Central memory CD8-positive, alpha-beta T cell (primary cell): ENCODE results near the gene SLC39A9.
"Not testable (repeated sequence)": the region's sequence is repeated elsewhere in the genome, so short reads cannot be mapped to it uniquely, and the experiment has no call there.

Source experiments
- ATAC-seq: fragments of 150-1000 bp; cut with Tn5 transposase; replicated peaks from 2 replicates; pipeline ENCODE4 v1.10.0; 2022; ENCODE audit warnings: mild to moderate bottlenecking, moderate FRiP score, moderate number of reproducible peaks; ENCODE audit not compliant: poor library complexity, severe bottlenecking; ENCODE audit errors: extremely low read depth
- DNase-seq, 2 donors: peaks; one replicate each; pipeline ENCODE4 v3.0.0; 2021; ENCODE audit warnings: low spot score in 2 of 2
- H3K27ac Mint-ChIP-seq: one replicate; pipeline ENCODE4 v1.8.0; 2022; ENCODE audit warnings: low read depth, mild to moderate bottlenecking, moderate library complexity, mixed read lengths
- H3K27me3 Mint-ChIP-seq: one replicate; pipeline ENCODE4 v1.8.0; 2022; ENCODE audit warnings: mixed read lengths
- H3K36me3 Mint-ChIP-seq: one replicate; pipeline ENCODE4 v1.8.0; 2022; ENCODE audit warnings: mild to moderate bottlenecking, moderate library complexity, mixed read lengths; ENCODE audit not compliant: insufficient read depth
- H3K4me1 Mint-ChIP-seq: one replicate; pipeline ENCODE4 v1.8.0; 2022; ENCODE audit warnings: mixed read lengths
- H3K4me3 Mint-ChIP-seq: one replicate; pipeline ENCODE4 v1.8.0; 2022; ENCODE audit warnings: mild to moderate bottlenecking, moderate library complexity, mixed read lengths
- H3K9me3 Mint-ChIP-seq: one replicate; pipeline ENCODE4 v1.8.0; 2022; ENCODE audit warnings: mixed read lengths

Gene SLC39A9

DNA sequence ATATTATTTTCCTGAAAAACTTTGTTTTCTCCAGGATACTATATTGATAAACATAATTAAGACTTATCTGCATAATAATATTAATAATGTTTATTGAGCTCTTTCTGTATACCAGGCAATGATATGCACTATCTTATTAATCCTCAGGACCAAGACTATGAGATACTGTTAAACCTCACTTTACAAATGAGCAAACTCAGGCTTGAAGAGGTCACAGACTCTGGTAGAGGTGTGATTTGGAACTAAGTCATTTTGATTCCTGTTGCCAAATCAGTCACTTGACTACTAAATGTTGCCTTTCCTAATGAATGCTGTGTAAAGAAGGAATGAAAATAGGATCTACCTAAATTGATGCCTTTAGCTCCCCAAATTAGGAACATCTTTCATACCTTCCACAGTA, 7.3 kb downstream of the SLC39A9 start:
- H3K27me3 Mint-ChIP-seq, result no peaks in the 10 kb centered on the region
- H3K36me3 Mint-ChIP-seq, result peaks cover 4% of the 10 kb centered on the region
- ATAC-seq (no peak), DNase-seq (no peak)
- no peak overlapping the region for H3K27ac Mint-ChIP-seq
- H3K9me3 Mint-ChIP-seq, result no peaks in the 10 kb centered on the region
- no peak overlapping the region for H3K4me3 Mint-ChIP-seq
- H3K4me1 Mint-ChIP-seq, result peaks cover 34% of the 10 kb centered on the region

DNA sequence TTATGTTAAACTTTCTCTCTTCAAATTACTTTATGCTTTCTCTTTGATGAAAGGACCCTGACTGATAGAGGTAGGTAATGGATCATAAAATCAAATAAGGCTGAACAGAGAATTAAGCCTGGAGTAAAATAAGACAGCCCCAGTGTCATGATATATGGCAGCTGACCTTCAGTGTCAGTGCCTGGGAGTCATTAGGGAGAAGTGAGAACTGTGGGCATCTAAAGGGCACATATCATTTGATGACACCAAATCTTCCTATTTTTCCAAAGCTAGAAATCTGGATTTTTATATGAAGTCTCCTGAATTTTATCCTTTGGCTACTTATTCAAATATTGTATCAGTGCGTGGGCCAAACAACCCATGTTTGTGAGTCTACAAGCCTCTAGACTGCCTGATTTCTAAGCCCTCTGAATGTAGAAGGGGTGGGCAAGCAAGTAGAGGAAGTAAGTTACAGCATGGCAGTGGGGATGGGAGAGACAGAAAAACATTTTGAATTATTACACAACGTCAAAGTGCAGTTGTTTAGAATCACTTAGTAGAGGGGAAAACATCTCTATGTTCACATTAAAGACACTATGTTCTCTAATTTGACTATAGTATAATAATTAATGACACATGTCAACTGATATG, 10.0 kb downstream of the SLC39A9 start:
- peaks cover 4% of the 10 kb centered on the region for H3K36me3 Mint-ChIP-seq
- no peaks in the 10 kb centered on the region for H3K9me3 Mint-ChIP-seq
- H3K27ac Mint-ChIP-seq, result peak overlapping the region; percentile 69
- H3K4me1 Mint-ChIP-seq, result peaks cover 30% of the 10 kb centered on the region
- no peaks in the 10 kb centered on the region for H3K27me3 Mint-ChIP-seq
- DNase-seq, result no peak
- no peak for ATAC-seq
- H3K4me3 Mint-ChIP-seq, result no peak overlapping the region

DNA sequence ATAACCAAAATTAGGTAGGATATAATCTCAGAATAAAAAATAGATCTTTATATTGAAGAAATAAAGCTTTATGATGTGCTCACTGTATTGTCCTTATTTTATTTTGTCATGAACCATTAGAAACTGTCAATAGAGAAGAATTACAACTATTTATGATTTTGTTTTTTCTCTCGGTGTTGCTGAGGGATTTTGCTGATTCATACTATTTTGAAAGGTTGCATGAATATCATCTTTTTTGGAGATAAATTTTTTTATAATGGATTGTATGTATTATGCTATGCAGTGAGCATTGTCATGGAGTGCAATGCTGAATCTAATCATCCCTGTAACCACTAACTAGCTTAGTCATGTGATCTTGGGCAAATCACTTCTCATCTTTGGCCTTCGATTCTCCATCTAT, 15.0 kb downstream of the SLC39A9 start:
- no peak overlapping the region for H3K27ac Mint-ChIP-seq
- no peak overlapping the region for H3K4me3 Mint-ChIP-seq
- H3K4me1 Mint-ChIP-seq, result peaks cover 27% of the 10 kb centered on the region
- no peak for ATAC-seq
- no peaks in the 10 kb centered on the region for H3K9me3 Mint-ChIP-seq
- DNase-seq, result no peak
- no peaks in the 10 kb centered on the region for H3K36me3 Mint-ChIP-seq
- no peaks in the 10 kb centered on the region for H3K27me3 Mint-ChIP-seq

DNA sequence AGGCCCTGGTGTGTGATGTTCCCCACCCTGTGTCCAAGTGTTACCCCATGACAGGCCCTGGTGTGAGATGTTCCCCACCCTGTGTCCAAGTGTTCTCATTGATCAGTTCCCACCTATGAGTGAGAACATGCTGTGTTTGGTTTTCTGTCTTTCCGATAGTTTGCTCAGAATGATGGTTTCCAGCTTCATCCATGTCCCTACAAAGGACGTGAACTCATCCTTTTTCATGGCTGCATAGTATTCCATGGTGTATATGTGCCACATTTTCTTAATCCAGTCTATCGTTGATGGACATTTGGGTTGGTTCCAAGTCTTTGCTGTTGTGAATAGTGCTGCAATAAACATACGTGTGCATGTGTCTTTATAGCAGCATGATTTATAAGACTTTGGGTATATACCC, 17.6 kb downstream of the SLC39A9 start:
- peaks cover 52% of the 10 kb centered on the region for H3K4me1 Mint-ChIP-seq
- not testable (repeated sequence) for H3K36me3 Mint-ChIP-seq, H3K4me3 Mint-ChIP-seq, ATAC-seq, H3K27me3 Mint-ChIP-seq, H3K27ac Mint-ChIP-seq, DNase-seq, H3K9me3 Mint-ChIP-seq

DNA sequence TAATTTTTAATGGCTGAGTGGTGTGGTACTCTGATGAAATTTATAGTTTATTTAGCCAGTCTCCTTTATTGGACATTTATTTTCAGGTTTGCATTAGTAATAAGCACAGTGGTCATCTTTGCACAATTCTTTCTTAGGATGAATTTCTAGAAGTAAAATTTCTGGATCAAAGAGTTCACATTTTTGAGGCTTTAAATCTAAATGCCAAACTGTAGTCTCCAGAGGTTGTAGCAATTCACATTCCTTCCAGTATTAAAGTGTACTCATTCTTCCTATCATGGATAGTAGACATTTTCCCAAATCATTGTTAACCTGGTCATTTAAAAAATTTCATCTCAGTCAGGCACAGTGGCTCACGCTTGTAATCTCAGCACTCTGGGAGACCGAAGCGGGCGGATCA, 24.8 kb downstream of the SLC39A9 start:
- peaks cover 22% of the 10 kb centered on the region for H3K36me3 Mint-ChIP-seq

DNA sequence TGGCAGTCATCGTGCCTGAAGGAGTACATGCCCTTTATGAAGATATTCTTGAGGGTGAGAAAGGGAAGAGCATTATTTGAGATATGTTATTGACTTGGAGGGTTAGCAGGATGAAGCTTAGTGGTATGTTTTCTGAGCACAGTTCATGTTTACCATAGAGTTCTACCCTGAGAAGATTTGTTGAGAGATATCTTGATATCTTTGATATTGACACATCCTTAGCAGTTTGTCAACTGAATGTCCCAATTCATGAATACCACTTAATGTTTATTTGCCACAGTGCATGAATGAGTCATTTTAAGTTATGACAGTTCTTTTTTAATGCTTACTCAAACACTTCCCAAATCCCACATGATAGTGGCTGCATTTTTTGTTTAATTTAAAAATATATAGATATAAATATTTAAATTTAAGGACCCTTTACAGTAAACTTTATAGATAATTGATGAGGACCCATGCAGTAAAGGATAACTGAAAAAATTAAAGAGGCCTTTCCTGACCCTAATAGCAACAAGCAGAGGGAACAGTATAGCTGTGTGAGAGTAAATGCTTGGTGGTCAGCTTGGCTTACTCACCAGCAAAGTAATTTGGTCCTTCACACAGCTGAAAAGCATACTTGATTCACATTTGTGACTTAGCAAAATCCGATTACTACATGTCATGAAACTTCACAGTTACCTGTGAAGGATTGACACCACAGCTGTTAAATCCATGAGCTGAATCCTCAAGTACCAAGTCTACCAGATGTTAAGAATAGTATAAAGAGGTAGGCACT, 25.8 kb downstream of the SLC39A9 start:
- Mint-ChIP-seq H3K36me3 (peaks cover 28% of the 10 kb centered on the region), H3K27me3 (no peaks in the 10 kb centered on the region), H3K4me1 (peaks cover 19% of the 10 kb centered on the region), H3K27ac (no peak overlapping the region), H3K9me3 (no peaks in the 10 kb centered on the region), H3K4me3 (no peak overlapping the region)
- no peak for DNase-seq
- ATAC-seq, result no peak

More for the DNA sequence above, 24.8 kb downstream of the SLC39A9 start:
- H3K27ac Mint-ChIP-seq, result no peak overlapping the region
- H3K27me3 Mint-ChIP-seq, result no peaks in the 10 kb centered on the region
- no peaks in the 10 kb centered on the region for H3K9me3 Mint-ChIP-seq
- H3K4me1 Mint-ChIP-seq, result peaks cover 30% of the 10 kb centered on the region
- no peak for ATAC-seq
- no peak overlapping the region for H3K4me3 Mint-ChIP-seq
- DNase-seq, result no peak

DNA sequence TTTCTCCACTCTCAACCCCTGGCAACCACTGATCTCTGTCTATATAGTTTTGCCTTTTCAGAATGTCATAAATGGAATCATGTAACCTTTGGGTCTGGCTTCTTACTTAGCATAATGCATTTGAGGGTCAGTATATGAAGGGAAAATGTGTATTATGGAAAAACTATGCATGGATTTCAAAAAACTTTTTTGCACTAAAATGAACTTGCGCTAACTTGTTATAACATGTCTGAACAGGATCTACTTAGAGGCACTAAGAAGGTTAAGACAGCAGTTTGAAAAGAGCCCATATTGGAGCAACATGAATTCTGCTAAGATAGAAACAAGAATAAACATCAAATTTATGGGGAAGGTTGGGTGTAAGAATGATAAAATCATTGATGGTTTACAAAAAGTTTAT, 29.1 kb downstream of the SLC39A9 start:
- Mint-ChIP-seq H3K9me3 (no peaks in the 10 kb centered on the region), H3K27me3 (no peaks in the 10 kb centered on the region), H3K27ac (no peak overlapping the region), H3K36me3 (peaks cover 28% of the 10 kb centered on the region), H3K4me3 (no peak overlapping the region), H3K4me1 (peaks cover 17% of the 10 kb centered on the region)
- DNase-seq, result no peak
- ATAC-seq, result no peak

DNA sequence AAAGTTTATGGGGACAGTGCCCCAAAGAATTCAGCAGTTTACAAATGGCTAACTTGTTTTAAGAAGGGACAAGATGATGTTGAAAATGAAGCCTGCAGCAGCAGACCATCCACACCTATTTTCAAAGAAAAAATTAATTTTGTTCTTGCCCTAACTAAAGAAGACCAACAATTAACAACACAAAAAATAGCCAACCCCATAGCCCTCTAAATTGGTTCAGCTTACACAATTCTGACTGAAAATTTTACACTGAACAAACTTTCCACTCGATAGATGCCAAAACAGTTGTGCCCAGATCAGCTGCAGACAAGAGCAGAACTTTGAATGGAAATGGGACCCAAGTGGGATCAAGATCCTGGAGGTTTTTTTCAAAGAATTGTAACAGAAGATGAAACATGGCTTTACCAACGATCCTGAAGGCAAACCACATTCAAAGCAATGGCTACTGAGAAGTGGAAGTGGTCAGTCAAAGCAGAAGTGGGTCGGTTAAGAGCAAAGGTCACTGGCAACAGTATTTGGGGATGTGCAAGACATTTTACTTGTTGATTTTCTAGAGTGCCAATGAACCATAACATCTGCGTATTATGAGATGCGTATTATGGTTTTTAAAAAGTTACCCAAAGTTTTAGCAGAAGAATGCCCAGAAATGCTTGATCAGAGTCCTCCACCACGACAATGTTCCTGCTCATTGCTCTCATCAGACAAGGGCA, 30.0 kb downstream of the SLC39A9 start:
- H3K27me3 Mint-ChIP-seq, result no peaks in the 10 kb centered on the region

DNA sequence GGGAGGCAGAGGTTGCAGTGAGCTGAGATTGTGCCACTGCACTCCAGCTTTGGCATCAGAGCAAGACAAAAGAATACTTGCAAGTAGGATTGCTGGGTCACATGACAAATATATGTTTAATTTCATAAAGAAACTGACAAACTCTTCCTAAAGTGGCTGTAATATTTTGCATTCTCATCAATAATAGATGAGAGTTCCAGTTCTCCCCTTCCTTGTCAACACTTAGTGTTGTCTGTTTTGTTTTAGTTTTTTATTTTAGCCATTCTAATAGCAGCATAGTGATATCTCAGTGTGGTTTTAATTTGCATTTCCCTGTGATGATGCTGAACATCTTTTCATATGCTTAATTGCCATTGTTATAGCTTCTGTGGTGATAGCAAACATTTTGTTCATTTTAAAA, 31.2 kb downstream of the SLC39A9 start:
- Mint-ChIP-seq H3K4me1 (peaks cover 22% of the 10 kb centered on the region), H3K4me3 (no peak overlapping the region), H3K27me3 (no peaks in the 10 kb centered on the region), H3K9me3 (no peaks in the 10 kb centered on the region), H3K36me3 (peaks cover 24% of the 10 kb centered on the region), H3K27ac (no peak overlapping the region)
- DNase-seq (no peak), ATAC-seq (no peak)

More for the DNA sequence above, 30.0 kb downstream of the SLC39A9 start:
- Mint-ChIP-seq H3K4me3 (no peak overlapping the region), H3K9me3 (no peaks in the 10 kb centered on the region), H3K4me1 (peaks cover 21% of the 10 kb centered on the region), H3K27ac (no peak overlapping the region), H3K36me3 (peaks cover 28% of the 10 kb centered on the region)
- DNase-seq (no peak), ATAC-seq (no peak)

DNA sequence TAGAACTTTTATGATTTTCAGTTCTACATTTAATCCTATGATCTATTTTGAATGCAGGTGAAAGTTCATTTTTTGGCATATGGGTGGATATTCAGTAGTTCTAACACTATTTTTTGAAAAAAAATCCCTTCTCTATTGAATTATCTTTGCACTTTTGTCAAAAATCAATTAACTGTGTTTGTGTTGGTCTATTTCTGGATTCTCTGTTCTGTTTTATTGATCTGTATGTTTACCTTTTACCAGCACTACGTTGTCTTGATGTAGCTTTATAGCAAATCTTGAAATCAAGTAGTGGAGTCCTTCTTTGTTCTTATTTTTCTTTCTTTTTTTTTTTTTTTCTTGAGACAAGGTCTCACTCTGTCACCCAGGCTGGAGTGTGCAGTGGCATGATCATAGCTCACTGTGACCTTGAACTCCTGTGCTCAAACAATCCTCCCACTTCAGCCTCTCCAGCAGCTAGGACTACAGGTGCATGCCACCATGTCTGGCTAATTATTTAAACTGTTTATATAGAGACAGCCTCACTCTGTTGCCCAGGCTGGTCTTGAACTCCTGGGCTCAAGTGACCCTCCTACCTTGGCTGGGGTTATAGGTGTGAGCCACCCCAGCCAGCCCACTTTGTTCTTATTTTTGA, 31.9 kb downstream of the SLC39A9 start:
- no peaks in the 10 kb centered on the region for H3K27me3 Mint-ChIP-seq
- DNase-seq (no peak), ATAC-seq (no peak)
- H3K27ac Mint-ChIP-seq, result no peak overlapping the region
- peaks cover 30% of the 10 kb centered on the region for H3K4me1 Mint-ChIP-seq
- peaks cover 20% of the 10 kb centered on the region for H3K36me3 Mint-ChIP-seq
- H3K4me3 Mint-ChIP-seq, result no peak overlapping the region
- no peaks in the 10 kb centered on the region for H3K9me3 Mint-ChIP-seq

DNA sequence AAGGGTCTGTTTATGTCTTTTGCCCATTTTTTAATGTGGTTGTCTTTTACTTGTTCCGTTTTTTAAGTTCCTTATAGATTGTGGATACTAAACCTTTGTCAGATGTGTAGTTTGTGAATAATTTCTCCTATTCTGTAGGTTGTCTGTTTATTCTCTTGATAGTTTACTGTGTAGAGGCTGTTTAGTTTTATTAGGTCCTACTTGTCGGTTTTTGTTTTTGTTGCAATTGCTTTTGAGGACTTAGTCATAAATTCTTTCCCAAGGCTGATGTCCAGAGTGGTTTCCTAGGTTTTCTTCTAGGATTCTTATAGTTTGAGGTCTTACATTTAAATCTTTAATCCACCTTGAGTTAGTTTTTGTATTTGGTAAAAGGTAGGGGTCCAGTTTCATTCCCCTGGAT, 33.9 kb downstream of the SLC39A9 start:
- DNase-seq (no peak), ATAC-seq (no peak)
- H3K9me3 Mint-ChIP-seq, result no peaks in the 10 kb centered on the region
- peaks cover 10% of the 10 kb centered on the region for H3K36me3 Mint-ChIP-seq
- H3K4me3 Mint-ChIP-seq, result no peak overlapping the region
- H3K27ac Mint-ChIP-seq, result no peak overlapping the region
- H3K4me1 Mint-ChIP-seq, result peaks cover 32% of the 10 kb centered on the region
- H3K27me3 Mint-ChIP-seq, result no peaks in the 10 kb centered on the region

DNA sequence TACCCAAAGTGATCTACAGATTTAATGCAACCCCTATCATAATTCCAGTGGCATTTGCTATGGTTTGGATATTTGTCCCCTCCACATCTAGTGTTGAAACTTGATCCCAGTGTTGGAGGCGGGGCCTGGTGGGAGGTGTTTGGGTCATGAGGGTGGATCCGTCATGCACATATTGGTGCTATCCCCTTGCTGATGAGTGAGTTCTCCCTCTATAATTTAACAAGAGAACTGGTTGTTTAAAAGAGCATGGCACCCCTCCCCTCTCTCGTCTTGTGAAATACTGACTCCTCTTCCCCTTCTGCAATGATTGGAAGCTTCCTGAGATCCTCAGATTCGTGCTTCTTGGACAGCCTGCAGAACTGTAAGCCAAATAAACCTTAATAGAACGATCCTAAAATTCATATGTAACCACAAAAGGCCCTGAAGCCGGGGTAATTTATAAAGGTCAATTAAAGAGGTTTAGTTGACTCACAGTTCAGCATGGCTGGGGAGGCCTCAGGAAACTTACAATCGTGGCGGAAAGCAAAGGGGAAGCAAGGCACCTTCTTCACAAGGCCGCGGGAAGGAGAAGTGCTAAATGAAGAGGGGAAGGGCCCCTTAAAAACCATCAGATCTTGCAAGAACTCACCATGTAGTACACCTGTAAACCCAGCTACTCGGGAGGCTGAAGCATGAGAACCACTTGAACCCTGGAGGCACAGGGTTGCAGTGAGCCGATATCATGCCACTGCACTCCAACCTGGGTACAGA, 41.2 kb downstream of the SLC39A9 start:
- peaks cover 14% of the 10 kb centered on the region for H3K4me1 Mint-ChIP-seq
- no peak for ATAC-seq

More for the DNA sequence above, 41.2 kb downstream of the SLC39A9 start:
- H3K4me3 Mint-ChIP-seq, result no peak overlapping the region
- H3K27me3 Mint-ChIP-seq, result no peaks in the 10 kb centered on the region
- H3K27ac Mint-ChIP-seq, result no peak overlapping the region
- H3K36me3 Mint-ChIP-seq, result peaks cover 11% of the 10 kb centered on the region
- DNase-seq, result no peak
- no peaks in the 10 kb centered on the region for H3K9me3 Mint-ChIP-seq
